H1 (cell line): ENCODE data around the gene SH3PXD2A. TPM values are rescaled to one million over a fixed set of nuclear protein-coding genes. Genes with fewer than 3 reads are reported as not detected.

ENCODE experiments used
- CTCF ChIA-PET: fragments of 300-600 bp; sonication (Branson Sonifier 250); formaldehyde crosslinking; loops from one replicate; lab custom pipeline; 2021; ENCODE audit not compliant: partially characterized antibody; lab: Charles Lee
- POLR2A ChIA-PET: fragments of 300-600 bp; sonication (Branson Sonifier 250); formaldehyde crosslinking; loops from one replicate; lab custom pipeline; 2021; ENCODE audit warnings: inconsistent platforms; ENCODE audit not compliant: partially characterized antibody; lab: Charles Lee
- DNase-seq, 2 experiments: peaks; one replicate each; pipeline versions ENCODE4 v3.0.0 to v3.0.0-alpha.2; 2010 to 2022; ENCODE audit warnings: low spot score in 2 of 2, low read depth in 1 of 2, mixed read lengths in 1 of 2
- FAIRE-seq: peaks from 2 replicates; lab custom pipeline; 2011; peaks lifted over from hg19 to GRCh38; lab: Jason Lieb, UNC
- H2AFZ ChIP-seq: 2 replicates; pipeline ENCODE4 v1.8.1; 2012; ENCODE audit warnings: low read length, inconsistent platforms
- H2AK5ac ChIP-seq: 2 replicates; pipeline ENCODE4 v1.6.1; 2013; ENCODE audit warnings: low read depth, low read length
- H2BK120ac ChIP-seq: replicated peaks from 2 replicates; pipeline ENCODE3; 2013; ENCODE audit warnings: low read depth, low read length, inconsistent platforms
- H2BK12ac ChIP-seq: 2 replicates; pipeline ENCODE4 v1.6.1; 2013; ENCODE audit warnings: low read depth, low read length
- H2BK15ac ChIP-seq: 2 replicates; pipeline ENCODE4 v1.6.1; 2013; ENCODE audit warnings: low read length
- H2BK20ac ChIP-seq: 2 replicates; pipeline ENCODE4 v1.6.1; 2013; ENCODE audit warnings: low read length
- H2BK5ac ChIP-seq: 2 replicates; pipeline ENCODE4 v1.6.1; 2013; ENCODE audit warnings: low read depth, low read length
- H3K14ac ChIP-seq: 2 replicates; pipeline ENCODE4 v1.6.1; 2013; ENCODE audit warnings: inconsistent platforms; ENCODE audit not compliant: insufficient read length
- H3K18ac ChIP-seq: 2 replicates; pipeline ENCODE4 v1.6.1; 2013; ENCODE audit warnings: low read length; ENCODE audit errors: extremely low read depth
- H3K23ac ChIP-seq: 2 replicates; pipeline ENCODE4 v1.6.1; 2013; ENCODE audit warnings: inconsistent platforms; ENCODE audit not compliant: insufficient read length
- H3K23me2 ChIP-seq: 2 replicates; pipeline ENCODE4 v1.6.1; 2013; ENCODE audit warnings: low read depth, low read length
- H3K27ac ChIP-seq: 2 replicates; pipeline ENCODE4 v1.6.1; 2011; ENCODE audit warnings: low read depth, low read length, inconsistent platforms
- H3K27me3 ChIP-seq, 4 experiments: replicated peaks in 1 of 4; 1 replicate in 1 of 4; 2 replicates in 3 of 4; pipeline versions ENCODE4 v1.6.1 to v1.8.1; 2011 to 2013; ENCODE audit warnings: low read length in 3 of 4, mild to moderate bottlenecking in 3 of 4, inconsistent platforms in 2 of 4, mixed read lengths in 2 of 4, moderate library complexity in 1 of 4; ENCODE audit not compliant: control insufficient read depth in 3 of 4, insufficient read depth in 3 of 4; ENCODE audit errors: extremely low read depth in 1 of 4
- H3K36me3 ChIP-seq, 4 experiments: 2 replicates each; pipeline versions ENCODE4 v1.6.1 to v1.8.1; 2011 to 2013; ENCODE audit warnings: mild to moderate bottlenecking in 4 of 4, low read length in 3 of 4, moderate library complexity in 2 of 4, control low read depth in 1 of 4, inconsistent platforms in 1 of 4; ENCODE audit not compliant: insufficient read depth in 4 of 4, control insufficient read depth in 2 of 4
- H3K4ac ChIP-seq: replicated peaks from 2 replicates; pipeline ENCODE3; 2013; ENCODE audit warnings: low read length, low read depth, mixed read lengths, inconsistent platforms; ENCODE audit not compliant: insufficient read length
- H3K4me1 ChIP-seq, 4 experiments: replicated peaks in 1 of 4; 1 replicate in 1 of 4; 2 replicates in 3 of 4; pipeline versions ENCODE4 v1.6.1 to v1.8.1; 2011 to 2013; ENCODE audit warnings: low read length in 3 of 4, inconsistent platforms in 2 of 4, mixed read lengths in 1 of 4; ENCODE audit not compliant: insufficient read depth in 4 of 4, control insufficient read depth in 3 of 4
- H3K4me2 ChIP-seq, 2 experiments: 2 replicates each; pipeline versions ENCODE4 v1.6.1 to v1.8.1; 2011 to 2013; ENCODE audit warnings: low read depth in 2 of 2, low read length in 2 of 2, control low read depth in 1 of 2, inconsistent platforms in 1 of 2, mild to moderate bottlenecking in 1 of 2; ENCODE audit not compliant: insufficient read depth in 1 of 2
- H3K4me3 ChIP-seq, 4 experiments: fragments of 200-600, 300-600 bp in 1 of 4; sonication (generic), shearing (Covaris generic), sonication (Bioruptor Twin) in 1 of 4; 2 replicates each; pipeline versions ENCODE4 v1.5.1 to v1.8.1; 2011 to 2016; ENCODE audit warnings: low read length in 4 of 4, low read depth in 3 of 4, control low read depth in 2 of 4, inconsistent platforms in 2 of 4, mild to moderate bottlenecking in 2 of 4, mixed read lengths in 1 of 4, moderate library complexity in 1 of 4; ENCODE audit not compliant: insufficient read depth in 2 of 4; ENCODE audit errors: extremely low read depth in 1 of 4
- H3K56ac ChIP-seq: replicated peaks from 2 replicates; pipeline ENCODE3; 2013; ENCODE audit warnings: low read depth, mild to moderate bottlenecking, mixed read lengths, low read length, inconsistent platforms; ENCODE audit not compliant: insufficient read length
- H3K79me1 ChIP-seq: 2 replicates; pipeline ENCODE4 v1.6.1; 2013; ENCODE audit warnings: low read depth, low read length, control low read depth
- H3K79me2 ChIP-seq, 2 experiments: 2 replicates each; pipeline versions ENCODE4 v1.6.1 to v1.8.1; 2012 to 2013; ENCODE audit warnings: low read length in 2 of 2, mild to moderate bottlenecking in 2 of 2, inconsistent platforms in 1 of 2; ENCODE audit not compliant: insufficient read depth in 2 of 2, control insufficient read depth in 1 of 2
- H3K9ac ChIP-seq, 4 experiments: replicated peaks in 1 of 4; 1 replicate in 1 of 4; 2 replicates in 3 of 4; pipeline versions ENCODE4 v1.6.1 to v1.8.1; 2011 to 2013; ENCODE audit warnings: low read depth in 3 of 4, low read length in 3 of 4, control low read depth in 2 of 4, mild to moderate bottlenecking in 2 of 4, moderate library complexity in 2 of 4, inconsistent platforms in 1 of 4; ENCODE audit errors: extremely low read depth in 1 of 4
- H3K9me3 ChIP-seq, 2 experiments: 2 replicates each; pipeline versions ENCODE4 v1.6.1 to v1.8.1; 2012 to 2013; ENCODE audit warnings: mild to moderate bottlenecking in 2 of 2, moderate library complexity in 2 of 2, control low read depth in 1 of 2, inconsistent platforms in 1 of 2, low read depth in 1 of 2, low read length in 1 of 2, mixed read lengths in 1 of 2; ENCODE audit not compliant: insufficient read depth in 2 of 2
- H4K20me1 ChIP-seq, 2 experiments: replicated peaks in 1 of 2; 2 replicates each; pipeline versions ENCODE3 to v1.8.1; 2011 to 2013; ENCODE audit warnings: inconsistent platforms in 2 of 2, low read length in 2 of 2, mild to moderate bottlenecking in 1 of 2; ENCODE audit not compliant: insufficient read depth in 2 of 2, control insufficient read depth in 1 of 2
- H4K5ac ChIP-seq: 2 replicates; pipeline ENCODE4 v1.6.1; 2013; ENCODE audit warnings: low read length, low read depth, mixed read lengths, inconsistent platforms; ENCODE audit not compliant: insufficient read length
- H4K8ac ChIP-seq: 2 replicates; pipeline ENCODE4 v1.8.0; 2013; ENCODE audit warnings: mild to moderate bottlenecking, moderate library complexity, low read length, inconsistent platforms; ENCODE audit not compliant: insufficient read depth; ENCODE audit errors: extremely low read depth
- H4K91ac ChIP-seq: replicated peaks from 2 replicates; pipeline ENCODE3; 2013; ENCODE audit warnings: low read length, mixed read lengths, inconsistent platforms; ENCODE audit not compliant: insufficient read length
- ASH2L ChIP-seq: fragments of 200-600, 300-600 bp; sonication (generic); IDR thresholded peaks from one replicate; pipeline ENCODE4 v1.7.1; 2017; ENCODE audit warnings: low read length
- EGR1 ChIP-seq: IDR thresholded peaks from 2 replicates; pipeline ENCODE4 v1.6.1; 2011; ENCODE audit warnings: low read depth, low read length, borderline replicate concordance
- POLR2A ChIP-seq, 2 experiments: IDR thresholded peaks; 1 replicate in 1 of 2; 2 replicates in 1 of 2; pipeline ENCODE4 v1.6.1; 2011; ENCODE audit warnings: low read depth in 2 of 2, low read length in 2 of 2, mild to moderate bottlenecking in 2 of 2; ENCODE audit errors: control extremely low read depth in 1 of 2
- WGBS, 2 experiments: shearing (Covaris generic) in 1 of 2; methylation state at CpG; one replicate each; pipeline versions ENCODE4 v1.1.6 to v1.1.7; 2013 to 2015; ENCODE audit warnings: low lambda C conversion rate in 2 of 2, mixed read lengths in 2 of 2, inconsistent platforms in 1 of 2, low coverage in 1 of 2, missing lambda C conversion rate in 1 of 2; ENCODE audit not compliant: insufficient replicate concordance in 2 of 2, insufficient coverage in 1 of 2, insufficient read length in 1 of 2; ENCODE audit errors: extremely low coverage in 1 of 2, missing lambda C conversion rate in 1 of 2; 5-methylcytosine and 5-hydroxymethylcytosine counted together
- polyA plus RNA-seq, 7 experiments: library from polyadenylated mRNA; depleted of rRNA in 3 of 7; stranded (reverse) in 5 of 7; unstranded in 2 of 7; fragments of >200 nt in 5 of 7; fragments of 200-250 nt in 2 of 7; gene quantifications; 1 replicate in 5 of 7; 2 replicates in 1 of 7; 4 replicates in 1 of 7; pipeline versions ENCODE4 v1.2.1 to v1.2.3, GENCODE V29; 2011 to 2013; ENCODE audit warnings: missing spikeins in 2 of 7, mixed read lengths in 2 of 7
- total RNA-seq: library from RNA; stranded (reverse); fragmentation: NEBNext Ultra II Directional; extraction: Animal tissue kit (Norgen Biotek cat#: 25700); gene quantifications from 2 replicates; pipeline ENCODE4 v1.2.1, GENCODE V29; 2021
- TF ChIP-seq, protein P1 (sequence below): IDR thresholded peaks from 2 replicates; pipeline ENCODE4 v1.6.1; 2012; ENCODE audit warnings: low read length, inconsistent platforms

Gene SH3PXD2A
- total and polyA plus RNA-seq, 2 of the 8 experiments (the other 6 are each of a cell fraction or from before 2014, with no cell fraction given): 5.4 to 16.3 TPM

DNA sequence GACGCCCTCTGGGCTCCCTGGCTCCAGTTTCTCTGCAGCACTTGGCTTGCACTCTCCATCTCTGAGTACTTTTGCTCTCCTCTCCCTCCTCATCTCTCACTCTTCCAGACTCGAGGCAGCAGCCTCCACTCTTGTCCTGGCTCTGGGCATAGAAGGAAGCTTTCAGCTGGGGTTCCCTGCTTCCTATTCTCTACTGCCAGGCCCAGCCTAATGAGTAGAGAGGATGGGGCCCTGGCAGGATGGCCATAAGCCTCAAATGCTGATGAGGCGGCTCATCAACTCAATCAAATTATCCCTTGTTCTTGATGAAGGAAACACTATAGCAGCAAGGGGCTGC, 306.1 kb downstream of the SH3PXD2A start:
- H4K91ac ChIP-seq: no peak overlapping the region
- no peak overlapping the region for H2AK5ac ChIP-seq
- H2BK20ac ChIP-seq: no peak overlapping the region
- H3K9ac ChIP-seq: no peak overlapping the region
- no peak overlapping the region for H2BK5ac ChIP-seq
- no peaks in the 10 kb centered on the region for H3K9me3 ChIP-seq
- H2BK120ac ChIP-seq: no peak overlapping the region
- no peak for FAIRE-seq
- H2AFZ ChIP-seq: no peak overlapping the region
- no peak overlapping the region for H3K4ac ChIP-seq
- no peak overlapping the region for H3K18ac ChIP-seq
- no peak overlapping the region for H3K56ac ChIP-seq
- WGBS, 2 experiments: 83% methylated on average over 3 of the region's 3 CpGs; no CpG with 5 or more reads in 1 of the 2 experiments
- H3K4me1 ChIP-seq: peaks cover 0 to 3% (median 0%) of the 10 kb centered on the region in 4 experiments; a peak in 1 of 7 replicates
- CTCF ChIA-PET: interaction anchor here (0.5 to 6.4 kb wide), 4 partner anchors 16 to 110 kb away, joined by 3 to 64 read pairs (median 4); no protein-coding TSS in a partner anchor
- no peaks in the 10 kb centered on the region for H3K79me1 ChIP-seq
- H2BK12ac ChIP-seq: no peak overlapping the region
- POLR2A ChIA-PET: interaction anchor here (1.3 kb wide), 1 partner anchor 11 kb away, joined by 3 read pairs; no protein-coding TSS in a partner anchor
- no peak for DNase-seq
- no peak overlapping the region for H3K14ac ChIP-seq
- no peak overlapping the region for H2BK15ac ChIP-seq
- no peaks in the 10 kb centered on the region for H3K36me3 ChIP-seq
- H4K5ac ChIP-seq: no peak overlapping the region
- no peaks in the 10 kb centered on the region for H4K20me1 ChIP-seq
- no peak overlapping the region for H3K4me3 ChIP-seq
- H3K23me2 ChIP-seq: no peaks in the 10 kb centered on the region
- no peaks in the 10 kb centered on the region for H3K79me2 ChIP-seq
- H3K27me3 ChIP-seq: peaks cover 0 to 5% (median 1%) of the 10 kb centered on the region in 4 experiments; a peak in 2 of 7 replicates
- no peak overlapping the region for H3K23ac ChIP-seq
- no peak overlapping the region for H3K27ac ChIP-seq
- no peak overlapping the region for H4K8ac ChIP-seq
- no peak overlapping the region for H3K4me2 ChIP-seq
- TF ChIP-seq POLR2A (IDR thresholded peaks at IDR 0.05; ENCODE audit: control extremely low read depth in 1 of 2, low read depth in 2 of 2, low read length in 2 of 2): no peak
- TF ChIP-seq EGR1: no peak
- TF ChIP-seq, protein P1, sequence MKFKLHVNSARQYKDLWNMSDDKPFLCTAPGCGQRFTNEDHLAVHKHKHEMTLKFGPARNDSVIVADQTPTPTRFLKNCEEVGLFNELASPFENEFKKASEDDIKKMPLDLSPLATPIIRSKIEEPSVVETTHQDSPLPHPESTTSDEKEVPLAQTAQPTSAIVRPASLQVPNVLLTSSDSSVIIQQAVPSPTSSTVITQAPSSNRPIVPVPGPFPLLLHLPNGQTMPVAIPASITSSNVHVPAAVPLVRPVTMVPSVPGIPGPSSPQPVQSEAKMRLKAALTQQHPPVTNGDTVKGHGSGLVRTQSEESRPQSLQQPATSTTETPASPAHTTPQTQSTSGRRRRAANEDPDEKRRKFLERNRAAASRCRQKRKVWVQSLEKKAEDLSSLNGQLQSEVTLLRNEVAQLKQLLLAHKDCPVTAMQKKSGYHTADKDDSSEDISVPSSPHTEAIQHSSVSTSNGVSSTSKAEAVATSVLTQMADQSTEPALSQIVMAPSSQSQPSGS: no peak
- TF ChIP-seq ASH2L: no peak
